HG02973 (cell line): Measurements from ENCODE around the gene C1QA.
"Not testable (repeated sequence)": the region's sequence is repeated elsewhere in the genome, so short reads cannot be mapped to it uniquely, and the experiment has no call there.

Experiments
- ATAC-seq: cut with Tn5 transposase; IDR thresholded peaks from one replicate; pipeline ENCODE4 v1.9.1; 2021; ENCODE audit warnings: moderate library complexity; ENCODE audit not compliant: unreplicated experiment

The C1QA gene

DNA sequence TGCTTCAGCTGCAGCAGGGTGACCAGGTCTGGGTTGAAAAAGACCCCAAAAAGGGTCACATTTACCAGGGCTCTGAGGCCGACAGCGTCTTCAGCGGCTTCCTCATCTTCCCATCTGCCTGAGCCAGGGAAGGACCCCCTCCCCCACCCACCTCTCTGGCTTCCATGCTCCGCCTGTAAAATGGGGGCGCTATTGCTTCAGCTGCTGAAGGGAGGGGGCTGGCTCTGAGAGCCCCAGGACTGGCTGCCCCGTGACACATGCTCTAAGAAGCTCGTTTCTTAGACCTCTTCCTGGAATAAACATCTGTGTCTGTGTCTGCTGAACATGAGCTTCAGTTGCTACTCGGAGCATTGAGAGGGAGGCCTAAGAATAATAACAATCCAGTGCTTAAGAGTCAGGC lies 2.9 kb downstream of the C1QA start:
- no peak for ATAC-seq

DNA sequence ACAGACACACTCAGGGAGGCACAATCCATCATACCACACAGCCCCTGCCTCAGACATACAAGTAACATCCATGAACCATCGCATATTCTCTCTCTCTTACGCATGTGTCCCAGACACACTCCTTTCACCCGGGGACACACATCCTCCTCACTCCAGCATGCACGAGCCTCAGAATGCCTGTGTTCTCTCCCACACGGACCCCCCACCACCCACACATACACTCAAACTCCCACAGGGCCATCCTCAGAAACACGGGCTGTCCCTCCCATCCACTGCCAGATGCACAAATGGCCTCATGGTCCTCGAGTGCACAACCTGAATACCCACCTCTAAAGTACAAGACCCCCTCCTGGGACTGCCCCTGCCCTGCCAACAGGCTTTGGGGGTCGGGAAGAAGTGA lies 4.8 kb downstream of the C1QA start:
- ATAC-seq = no peak

DNA sequence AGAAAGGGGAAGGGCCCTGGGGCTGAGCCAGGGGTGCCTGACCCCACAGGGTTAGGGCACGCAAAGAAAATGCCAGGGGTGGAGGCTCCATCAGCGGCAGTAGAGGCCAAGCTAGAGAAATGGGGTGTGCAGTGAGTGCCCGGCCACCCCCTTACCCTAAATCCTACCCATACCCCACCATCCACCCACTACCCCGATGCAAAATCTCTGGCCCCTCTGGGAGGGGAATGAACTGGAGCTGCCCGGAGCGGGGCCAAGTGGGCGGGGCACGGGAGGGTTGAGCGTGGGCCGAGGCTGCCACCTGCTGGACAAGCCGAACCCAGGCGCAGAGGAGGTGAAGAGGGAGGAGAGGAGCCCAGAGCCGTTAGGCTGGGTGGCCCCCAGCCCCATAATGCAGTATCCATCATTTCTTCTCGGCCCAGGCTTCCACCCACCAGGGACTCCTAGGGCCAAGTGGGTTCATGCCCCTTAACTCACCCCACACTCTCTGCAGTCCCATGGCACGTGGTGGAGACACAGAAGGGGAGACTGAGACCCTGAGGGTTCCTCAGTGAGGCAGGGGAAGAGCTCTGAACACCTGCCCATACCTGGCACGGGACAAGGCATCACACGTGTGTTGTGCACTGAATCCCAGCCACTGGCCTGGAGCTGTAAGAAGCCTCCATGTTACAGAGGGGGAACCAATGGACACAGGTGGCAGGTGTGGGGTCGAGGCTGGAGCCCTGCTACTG lies 5.6 kb downstream of the C1QA start:
- ATAC-seq = no peak

DNA sequence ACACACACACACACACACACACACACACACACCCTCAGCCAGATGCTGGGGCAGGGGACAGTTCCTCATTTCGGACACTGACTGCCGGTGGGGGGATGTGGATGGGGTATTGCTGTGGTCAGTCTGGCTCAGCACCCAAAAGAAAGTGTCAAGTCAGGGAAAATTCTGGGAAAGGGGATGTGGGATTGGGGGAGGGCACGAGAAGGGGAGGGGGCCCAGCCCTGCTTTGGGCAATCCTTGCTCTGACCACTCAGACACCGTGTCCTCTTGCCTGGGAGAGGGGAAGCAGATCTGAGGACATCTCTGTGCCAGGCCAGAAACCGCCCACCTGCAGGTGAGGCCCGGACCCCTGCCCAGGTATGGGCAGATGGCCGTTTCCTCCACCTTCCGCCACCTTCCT lies 7.0 kb downstream of the C1QA start, which contains the start of gene C1QC:
Gene C1QC, plus strand, starts transcription at position 253 of the 400 bp plus-strand sequence. CDS start 391 bp downstream, outside the sequence.
- no peak for ATAC-seq

DNA sequence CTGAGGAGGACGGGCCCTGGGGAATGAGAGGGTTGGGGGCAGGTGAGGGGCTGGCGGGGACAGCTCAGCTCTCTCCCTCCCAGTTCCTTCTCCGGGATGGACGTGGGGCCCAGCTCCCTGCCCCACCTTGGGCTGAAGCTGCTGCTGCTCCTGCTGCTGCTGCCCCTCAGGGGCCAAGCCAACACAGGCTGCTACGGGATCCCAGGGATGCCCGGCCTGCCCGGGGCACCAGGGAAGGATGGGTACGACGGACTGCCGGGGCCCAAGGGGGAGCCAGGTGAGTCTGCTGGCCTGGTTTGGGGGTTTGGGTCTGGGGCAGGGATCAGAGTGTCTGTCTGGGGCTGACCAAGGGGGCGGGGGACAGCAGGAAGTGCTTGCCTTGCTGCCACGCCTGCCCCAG lies 7.5 kb downstream of the C1QA start:
- ATAC-seq = no peak

DNA sequence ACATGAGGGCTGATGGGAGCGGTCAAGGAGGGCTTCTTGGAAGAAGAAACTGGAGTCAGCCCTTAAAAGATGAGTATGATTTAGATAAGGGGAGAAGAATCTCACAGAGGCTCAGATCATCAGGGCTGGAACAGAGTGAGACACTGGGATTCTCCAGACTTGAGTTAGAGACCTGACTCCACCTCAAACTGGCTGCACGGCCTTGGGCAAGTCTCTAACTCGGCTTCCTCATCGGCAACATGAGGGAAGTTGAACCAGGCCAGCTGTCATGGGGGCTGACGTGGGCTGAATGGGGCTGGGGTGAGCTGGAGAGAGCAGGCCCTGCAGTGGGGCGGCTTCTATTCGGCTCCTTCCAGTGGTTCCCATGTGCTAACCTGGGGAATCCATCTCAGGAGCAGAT lies 9.5 kb downstream of the C1QA start:
- ATAC-seq = no peak

DNA sequence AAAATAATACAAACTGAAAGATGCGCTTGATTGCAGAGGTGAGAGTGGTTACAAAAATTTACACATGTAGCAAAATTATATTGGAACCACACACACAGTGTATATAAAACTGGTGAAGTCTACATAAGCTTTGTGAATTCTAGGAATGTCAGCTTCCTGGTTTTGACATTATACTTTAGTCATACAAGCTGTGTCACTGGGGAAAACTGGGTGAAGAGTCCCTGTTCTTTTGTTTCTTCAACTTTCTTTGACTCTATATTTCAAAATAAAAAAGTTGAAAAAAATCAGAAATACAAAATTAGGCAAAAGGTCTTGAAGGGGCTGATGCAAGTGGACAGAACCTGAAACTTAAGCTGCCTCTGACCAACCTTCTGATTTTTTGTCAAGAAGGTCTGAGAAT lies 10.0 kb downstream of the C1QA start:
- no peak for ATAC-seq

DNA sequence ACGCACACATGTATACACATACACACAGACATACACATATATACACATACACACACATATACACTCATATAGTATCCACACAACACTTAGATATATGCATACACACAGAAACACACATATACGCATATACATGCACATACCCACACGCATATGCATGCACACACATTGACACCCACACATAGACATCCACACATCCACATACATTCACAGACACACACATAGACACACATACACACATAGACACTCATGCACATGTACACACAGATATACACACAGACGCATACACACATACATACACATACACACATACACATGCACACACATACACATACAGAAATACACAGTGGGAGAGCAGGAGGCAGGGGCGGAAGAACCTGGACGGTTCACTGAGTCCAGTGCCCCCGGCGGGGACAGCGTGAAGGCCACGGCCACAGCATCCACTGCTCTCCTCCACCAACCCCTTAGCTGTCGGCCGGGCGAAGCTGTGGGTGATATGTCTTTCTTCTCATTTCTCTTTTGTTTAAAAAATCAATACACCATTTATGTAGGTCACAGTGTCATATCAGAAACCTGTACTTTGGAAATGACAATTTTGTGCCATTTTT lies 13.8 kb downstream of the C1QA start:
- no peak for ATAC-seq

DNA sequence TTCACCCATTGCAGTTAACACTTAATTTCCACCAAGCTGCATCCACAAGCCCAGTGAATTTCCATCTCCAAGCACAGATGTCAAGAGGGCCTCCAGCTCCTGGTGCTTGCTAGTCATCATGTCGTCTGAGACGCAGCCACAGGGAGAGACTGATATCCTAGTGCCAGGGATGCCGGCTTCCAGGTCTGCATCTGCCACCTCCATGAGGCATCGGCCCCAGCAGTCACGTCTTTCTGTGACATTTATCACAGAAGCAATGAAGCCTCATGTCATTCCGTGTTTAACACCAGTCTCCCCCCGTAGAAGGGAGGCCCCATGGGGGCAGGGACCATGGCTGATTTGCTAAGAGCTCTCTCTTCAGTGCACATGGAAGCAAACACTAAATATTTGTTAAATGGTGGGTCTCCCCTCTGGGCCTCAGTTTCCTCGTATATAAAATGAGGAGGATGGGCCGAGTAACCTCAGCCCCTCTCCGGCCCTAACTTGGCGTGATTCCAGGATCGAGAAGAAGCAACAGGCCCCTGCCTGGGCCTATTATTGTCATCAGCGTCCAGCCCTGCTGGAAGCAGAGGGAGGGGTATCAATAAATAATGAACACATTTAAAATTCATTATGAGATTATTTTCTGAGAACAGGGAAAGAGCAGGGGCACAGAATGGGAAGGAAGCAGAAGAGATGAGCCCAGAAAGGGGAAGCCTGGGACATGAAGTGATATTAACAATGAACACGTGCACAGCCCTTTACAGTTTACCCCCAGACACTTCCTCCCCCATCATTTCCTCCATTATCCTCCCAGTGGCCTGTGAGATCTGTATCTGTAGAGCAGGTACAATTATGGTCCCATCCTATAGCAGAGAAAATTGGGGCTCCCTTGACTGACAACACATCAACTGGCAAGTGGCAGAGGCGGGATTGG lies 15.8 kb downstream of the C1QA start:
- ATAC-seq = no peak

DNA sequence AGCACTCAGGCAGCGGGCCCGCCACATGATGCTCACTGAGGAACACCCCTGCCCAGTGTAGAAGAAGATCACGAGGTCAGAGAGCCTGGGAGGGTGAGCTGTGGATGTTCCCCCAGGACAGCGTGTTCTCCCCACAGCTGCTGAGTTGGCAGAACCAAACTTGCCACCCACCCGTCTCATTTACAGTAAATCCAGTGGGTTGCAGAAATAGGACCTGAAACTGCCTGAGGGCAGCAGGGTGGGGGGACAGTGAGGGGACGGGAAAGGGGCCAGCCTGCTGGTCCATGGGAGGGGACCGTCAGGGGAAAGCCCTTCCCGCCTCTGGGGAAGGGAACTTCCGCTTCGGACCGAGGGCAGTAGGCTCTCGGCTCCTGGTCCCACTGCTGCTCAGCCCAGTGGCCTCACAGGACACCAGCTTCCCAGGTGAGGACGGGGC lies 16.5 kb downstream of the C1QA start, which contains the start of gene C1QB:
Gene C1QB, plus strand, starts transcription at position 356 of the 436 bp plus-strand sequence. CDS start 6,227 bp downstream, outside the sequence.
- ATAC-seq = no peak

DNA sequence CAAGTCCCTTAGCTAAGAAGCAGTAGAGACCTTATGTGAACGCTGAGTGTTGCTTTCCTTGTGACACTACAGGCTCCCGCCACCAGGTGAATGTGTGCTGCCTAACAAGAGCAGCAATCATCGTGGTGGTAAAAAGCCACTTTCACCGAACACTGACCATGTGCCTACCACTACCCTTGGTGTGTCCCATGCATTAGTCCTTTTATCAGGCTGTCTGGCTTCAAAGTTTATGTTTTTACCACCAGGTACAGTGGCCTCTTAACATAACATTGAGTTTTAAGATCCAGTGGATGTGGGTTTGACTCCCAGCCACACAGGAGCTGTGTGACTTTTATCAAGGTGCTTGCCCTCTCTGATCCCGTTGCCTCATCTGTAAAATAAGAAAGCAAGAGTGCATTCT lies 18.3 kb downstream of the C1QA start:
- no peak for ATAC-seq

DNA sequence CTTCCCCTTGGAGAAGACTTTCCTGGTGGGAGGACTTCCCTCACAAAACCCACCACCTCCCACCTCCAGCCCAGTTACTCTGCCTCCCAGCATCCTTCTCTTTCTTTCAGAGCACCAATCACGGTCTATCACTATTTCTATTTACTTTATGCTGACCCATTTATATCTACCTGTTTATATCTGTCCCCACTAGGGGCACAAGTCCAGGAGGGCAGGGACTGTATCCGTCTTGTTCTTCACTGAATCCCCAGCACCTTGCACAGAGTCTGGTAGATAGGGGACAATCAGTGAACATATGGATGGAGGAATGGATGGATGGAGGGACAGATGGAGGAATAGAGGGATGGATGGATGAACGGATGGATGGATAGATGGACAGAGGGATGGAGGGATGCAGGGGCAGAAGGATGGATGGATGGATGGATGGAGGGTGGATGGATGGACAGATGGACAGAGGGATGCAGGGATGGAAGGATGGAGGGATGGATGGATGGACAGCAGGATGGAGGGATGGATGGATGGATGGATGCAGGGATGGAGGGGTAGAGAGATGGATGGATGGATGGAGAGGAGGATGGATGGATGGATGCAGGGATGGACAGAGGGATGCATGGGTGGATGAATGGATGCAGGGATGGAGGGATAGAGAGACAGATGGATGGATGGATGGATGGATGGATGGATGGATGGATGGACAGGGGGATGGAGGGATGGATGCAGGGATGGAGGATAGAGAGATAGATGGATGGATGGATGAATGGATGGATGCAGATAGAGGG lies 22.1 kb downstream of the C1QA start:
- no peak for ATAC-seq

DNA sequence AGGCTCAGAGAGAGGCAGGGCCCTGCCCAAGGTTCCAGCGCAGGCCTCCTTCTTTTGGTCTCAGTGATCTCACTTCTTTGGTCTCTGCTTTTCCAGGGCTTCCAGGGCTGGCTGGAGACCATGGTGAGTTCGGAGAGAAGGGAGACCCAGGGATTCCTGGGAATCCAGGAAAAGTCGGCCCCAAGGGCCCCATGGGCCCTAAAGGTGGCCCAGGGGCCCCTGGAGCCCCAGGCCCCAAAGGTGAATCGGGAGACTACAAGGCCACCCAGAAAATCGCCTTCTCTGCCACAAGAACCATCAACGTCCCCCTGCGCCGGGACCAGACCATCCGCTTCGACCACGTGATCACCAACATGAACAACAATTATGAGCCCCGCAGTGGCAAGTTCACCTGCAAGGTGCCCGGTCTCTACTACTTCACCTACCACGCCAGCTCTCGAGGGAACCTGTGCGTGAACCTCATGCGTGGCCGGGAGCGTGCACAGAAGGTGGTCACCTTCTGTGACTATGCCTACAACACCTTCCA lies 24.4 kb downstream of the C1QA start:
- ATAC-seq = no peak

DNA sequence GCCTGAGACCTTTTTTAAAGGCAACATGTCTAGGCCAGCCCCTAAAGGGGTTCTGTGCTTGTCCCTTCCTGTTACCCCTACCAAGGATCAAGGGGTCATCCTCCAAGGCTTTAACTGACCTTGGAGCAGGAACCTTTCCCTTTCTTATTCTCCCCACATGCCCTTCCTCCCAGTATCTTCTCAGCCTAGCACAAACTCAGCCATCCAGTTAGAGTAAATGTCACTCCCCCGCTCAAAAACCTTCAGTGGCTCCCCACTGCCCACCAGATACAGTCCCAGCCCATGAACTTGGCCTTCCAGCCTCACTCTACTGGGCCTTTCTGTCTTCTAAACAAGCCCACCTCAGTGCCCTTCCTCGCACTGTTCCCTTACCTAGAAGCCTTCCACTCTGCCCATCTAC lies 25.5 kb downstream of the C1QA start:
- ATAC-seq = no peak

DNA sequence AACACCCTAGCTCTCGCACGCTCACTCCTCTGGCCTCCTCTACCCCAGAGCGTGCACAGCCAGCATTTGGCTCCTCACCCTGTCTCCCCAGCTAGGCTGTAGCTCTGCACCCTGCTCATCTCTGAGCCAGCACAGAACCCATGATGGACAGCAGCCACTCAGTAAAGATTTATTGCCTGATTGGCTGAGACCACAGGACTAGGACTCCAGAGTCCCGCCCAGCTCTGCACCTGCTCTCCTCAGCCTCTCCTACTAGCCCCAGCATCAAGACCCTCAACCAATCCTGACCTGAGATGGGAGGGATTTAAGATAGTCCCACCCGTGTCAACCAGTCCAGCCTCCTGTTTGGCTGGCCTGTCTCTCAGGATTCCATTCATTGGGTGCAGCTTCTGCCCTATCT lies 25.9 kb downstream of the C1QA start:
- ATAC-seq = no peak

DNA sequence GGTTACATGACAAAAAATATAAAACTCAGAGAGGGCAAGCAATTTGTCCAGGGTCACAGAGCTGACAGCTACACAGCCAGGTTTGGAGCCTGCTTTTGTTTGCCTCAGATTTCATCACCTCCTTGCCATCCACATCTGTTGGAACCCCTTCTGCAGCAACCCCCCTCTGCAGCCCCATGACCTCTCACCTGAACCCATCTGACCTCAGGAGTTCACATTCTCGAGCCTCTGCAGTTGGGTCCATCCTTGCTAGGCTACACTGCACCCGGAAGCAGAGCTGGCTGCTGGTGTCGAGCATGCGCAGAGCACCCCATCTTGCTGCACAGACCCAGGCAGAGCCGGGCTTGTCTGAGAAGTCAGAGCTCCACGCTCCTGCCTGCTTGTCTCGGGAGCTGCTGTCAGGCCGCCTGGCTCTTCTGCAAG lies 26.6 kb downstream of the C1QA start:
- no peak for ATAC-seq

DNA sequence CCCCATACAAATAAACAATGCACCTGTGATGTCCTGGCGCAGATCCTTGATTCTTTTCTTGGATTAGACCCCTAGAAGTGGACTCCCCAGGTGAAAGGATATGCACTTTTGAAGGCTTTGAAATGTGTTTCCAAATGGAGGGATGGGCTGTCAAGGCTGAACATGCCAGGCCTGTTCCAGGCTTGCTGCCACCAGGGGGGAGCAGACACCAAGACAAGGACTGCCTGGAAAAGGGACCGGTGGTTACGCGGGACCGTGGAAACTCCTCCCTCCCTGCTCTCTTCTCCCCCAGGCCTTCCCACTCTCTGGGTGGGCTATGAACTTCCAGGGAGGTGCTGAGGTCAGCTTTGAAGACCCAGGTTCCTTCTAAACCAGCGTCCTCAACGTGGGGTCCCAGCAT lies 29.3 kb downstream of the C1QA start:
- ATAC-seq = no peak

DNA sequence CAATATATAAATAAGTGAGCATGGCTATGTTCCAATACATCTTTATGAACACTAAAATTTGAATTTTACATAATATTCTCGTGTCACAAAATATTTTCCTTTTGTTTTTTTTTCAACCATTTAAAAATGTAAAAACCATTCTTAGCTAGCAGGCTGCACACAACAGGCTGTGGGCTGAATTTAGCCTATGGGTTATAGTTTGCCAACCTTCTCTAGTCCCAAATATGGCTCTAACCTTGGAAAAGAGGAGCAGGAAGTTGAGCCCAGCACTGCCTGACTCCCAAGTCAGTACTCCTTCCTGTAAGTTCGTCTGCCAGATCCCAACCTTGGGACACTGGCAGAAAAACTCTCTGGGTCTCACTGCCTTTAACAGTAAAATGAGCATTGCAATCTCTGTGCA lies 30.0 kb downstream of the C1QA start:
- no peak for ATAC-seq

DNA sequence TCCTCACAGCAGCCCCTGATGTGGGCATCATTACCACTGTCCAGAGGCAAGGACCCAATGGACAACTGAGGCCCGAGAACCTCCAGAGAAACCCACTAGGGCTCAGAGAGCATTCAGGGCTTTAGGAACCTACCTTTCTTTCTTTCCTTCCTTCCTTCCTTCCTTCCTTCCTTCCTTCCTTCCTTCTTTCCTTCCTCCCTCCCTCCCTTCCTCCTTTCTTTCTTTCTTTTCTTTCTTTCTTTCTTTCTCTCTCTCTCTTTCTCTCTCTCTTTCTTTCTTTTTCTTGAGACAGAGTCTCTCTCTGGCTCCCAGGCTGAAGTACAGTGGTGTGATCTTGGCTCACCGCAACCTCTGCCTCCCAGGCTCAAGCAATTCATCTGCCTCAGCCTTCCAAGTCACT lies 32.4 kb downstream of the C1QA start:
- not testable (repeated sequence) for ATAC-seq

DNA sequence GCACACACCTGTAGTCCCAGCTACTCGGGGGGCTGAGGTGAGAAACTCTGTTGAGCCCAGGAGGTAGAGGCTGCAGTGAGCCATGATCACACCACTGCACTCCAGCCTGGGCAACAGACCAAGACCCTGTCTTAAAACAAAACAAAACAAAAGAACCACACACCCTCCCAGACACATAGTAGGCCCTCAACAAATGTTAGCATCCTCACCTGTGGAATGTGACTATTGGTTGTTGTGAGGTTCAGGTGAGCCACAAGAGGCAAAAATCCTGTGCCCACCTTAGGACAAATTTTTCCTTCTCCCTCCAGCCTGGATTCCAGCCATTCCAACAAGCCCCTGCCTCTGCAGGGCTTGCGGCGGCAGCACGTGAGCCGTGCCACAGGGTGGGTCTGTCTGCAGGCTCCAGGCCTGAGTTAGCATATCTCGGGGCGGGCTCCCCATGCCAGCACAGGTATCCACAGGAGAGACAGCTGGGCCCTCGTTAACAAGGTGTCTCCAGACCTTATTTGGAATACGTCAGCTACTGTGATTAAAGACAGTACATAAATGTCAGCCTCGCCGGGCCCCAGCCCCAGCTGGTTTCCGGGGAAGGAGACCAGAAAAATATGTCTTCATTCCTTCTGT lies 34.0 kb downstream of the C1QA start:
- no peak for ATAC-seq
